ENCODE data around the gene TMEM132E.

DNA sequence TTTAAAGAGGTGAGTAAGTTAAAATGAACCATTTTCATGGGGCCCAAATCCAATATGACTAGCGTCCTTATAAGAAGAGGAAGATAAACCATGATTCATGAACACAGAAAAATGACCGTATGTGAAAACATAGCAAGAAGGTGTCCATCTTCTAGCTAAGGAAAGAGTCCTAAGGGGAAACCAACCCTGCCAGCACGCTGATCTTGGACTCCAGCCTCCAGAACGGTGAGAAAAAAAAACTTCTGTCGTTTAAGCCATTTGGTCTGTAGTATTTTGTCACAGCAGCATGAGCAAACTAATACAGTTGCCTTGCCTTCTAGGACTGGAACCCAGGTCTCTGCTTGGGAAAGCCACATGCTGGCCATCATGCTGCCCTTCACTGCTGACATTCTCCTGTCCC, 4.2 kb upstream of the TMEM132E start:
- TF ChIP-seq, protein P1, sequence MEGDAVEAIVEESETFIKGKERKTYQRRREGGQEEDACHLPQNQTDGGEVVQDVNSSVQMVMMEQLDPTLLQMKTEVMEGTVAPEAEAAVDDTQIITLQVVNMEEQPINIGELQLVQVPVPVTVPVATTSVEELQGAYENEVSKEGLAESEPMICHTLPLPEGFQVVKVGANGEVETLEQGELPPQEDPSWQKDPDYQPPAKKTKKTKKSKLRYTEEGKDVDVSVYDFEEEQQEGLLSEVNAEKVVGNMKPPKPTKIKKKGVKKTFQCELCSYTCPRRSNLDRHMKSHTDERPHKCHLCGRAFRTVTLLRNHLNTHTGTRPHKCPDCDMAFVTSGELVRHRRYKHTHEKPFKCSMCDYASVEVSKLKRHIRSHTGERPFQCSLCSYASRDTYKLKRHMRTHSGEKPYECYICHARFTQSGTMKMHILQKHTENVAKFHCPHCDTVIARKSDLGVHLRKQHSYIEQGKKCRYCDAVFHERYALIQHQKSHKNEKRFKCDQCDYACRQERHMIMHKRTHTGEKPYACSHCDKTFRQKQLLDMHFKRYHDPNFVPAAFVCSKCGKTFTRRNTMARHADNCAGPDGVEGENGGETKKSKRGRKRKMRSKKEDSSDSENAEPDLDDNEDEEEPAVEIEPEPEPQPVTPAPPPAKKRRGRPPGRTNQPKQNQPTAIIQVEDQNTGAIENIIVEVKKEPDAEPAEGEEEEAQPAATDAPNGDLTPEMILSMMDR (IDR thresholded peaks at IDR 0.05) = no peak
- TF ChIP-seq POLR2A (IDR thresholded peaks at IDR 0.05) = no peak
